Endothelial cell of umbilical vein (primary cell): ENCODE measurements around the gene WAS. TPM values are rescaled to one million over a fixed set of nuclear protein-coding genes. Genes with fewer than 3 reads are reported as not detected.

ENCODE experiments used
- BruUV-seq: library from RNA; stranded (reverse); fragments of 400-500 nt; replicated peaks from 2 replicates; lab custom pipeline; 2021; lab: Mats Ljungman, UMichigan
- CTCF ChIA-PET: fragments of 300-600, 350-600 bp; sonication (Branson Sonifier 250); formaldehyde crosslinking; loops from one replicate; lab custom pipeline; 2021; ENCODE audit warnings: antibody characterized with exemption, inconsistent platforms; lab: Charles Lee
- POLR2A ChIA-PET: fragments of 300-600, 350-600 bp; sonication (Branson Sonifier 250); formaldehyde crosslinking; loops from one replicate; lab custom pipeline; 2021; ENCODE audit warnings: antibody characterized with exemption, inconsistent platforms; lab: Charles Lee
- DNase-seq: peaks from one replicate; pipeline ENCODE4 v3.0.0-alpha.2; 2011; ENCODE audit warnings: low read depth, low spot score
- FAIRE-seq: peaks from 2 replicates; lab custom pipeline; 2011; peaks lifted over from hg19 to GRCh38; lab: Jason Lieb, UNC
- H2AFZ ChIP-seq: 2 replicates; pipeline ENCODE4 v1.6.0; 2012; ENCODE audit warnings: low read depth, low read length, control low read depth, inconsistent platforms
- H3K27ac ChIP-seq: 2 replicates; pipeline ENCODE4 v1.5.1; 2011; ENCODE audit warnings: low read depth, mild to moderate bottlenecking, control low read depth, low read length, moderate library complexity; ENCODE audit not compliant: insufficient read depth
- H3K27me3 ChIP-seq, 2 experiments: 2 replicates each; pipeline versions ENCODE4 v1.6.0 to v1.6.1; 2011; ENCODE audit warnings: low read length in 2 of 2, mixed read lengths in 1 of 2; ENCODE audit not compliant: control insufficient read depth in 2 of 2, insufficient read depth in 2 of 2
- H3K36me3 ChIP-seq, 2 experiments: 2 replicates in 1 of 2; 3 replicates in 1 of 2; pipeline ENCODE4 v1.5.1; 2011; ENCODE audit warnings: low read length in 2 of 2, mild to moderate bottlenecking in 1 of 2, moderate library complexity in 1 of 2; ENCODE audit not compliant: control insufficient read depth in 2 of 2, insufficient read depth in 2 of 2; ENCODE audit errors: extremely low read depth in 1 of 2
- H3K4me1 ChIP-seq: 3 replicates; pipeline ENCODE4 v1.5.1; 2011; ENCODE audit warnings: mild to moderate bottlenecking, low read length; ENCODE audit not compliant: control insufficient read depth, insufficient read depth; ENCODE audit errors: extremely low read depth
- H3K4me2 ChIP-seq: 2 replicates; pipeline ENCODE4 v1.6.1; 2011; ENCODE audit warnings: low read length, control low read depth, mixed read lengths; ENCODE audit not compliant: insufficient read depth
- H3K4me3 ChIP-seq, 3 experiments: fragments of 200-600 bp in 1 of 3; sonication (generic), shearing (Covaris generic) in 1 of 3; replicated peaks in 1 of 3; 2 replicates each; pipeline ENCODE4 v1.5.1; 2011 to 2016; ENCODE audit warnings: control low read depth in 3 of 3, low read length in 3 of 3, mild to moderate bottlenecking in 2 of 3, inconsistent platforms in 1 of 3, low read depth in 1 of 3, moderate library complexity in 1 of 3; ENCODE audit not compliant: insufficient read depth in 1 of 3
- H3K79me2 ChIP-seq: 2 replicates; pipeline ENCODE4 v1.6.0; 2012; ENCODE audit warnings: low read length, inconsistent platforms; ENCODE audit not compliant: control insufficient read depth, insufficient read depth
- H3K9ac ChIP-seq: replicated peaks from 2 replicates; pipeline ENCODE3; 2011; ENCODE audit warnings: low read length, control low read depth; ENCODE audit not compliant: insufficient read depth; ENCODE audit errors: extremely low read depth
- H3K9me1 ChIP-seq: replicated peaks from 3 replicates; pipeline ENCODE4 v1.6.0; 2011; ENCODE audit warnings: mild to moderate bottlenecking, low read length; ENCODE audit not compliant: control insufficient read depth, insufficient read depth; ENCODE audit errors: extremely low read depth
- H3K9me3 ChIP-seq: replicated peaks from 2 replicates; pipeline ENCODE4 v1.5.1; 2012; ENCODE audit warnings: low read length, inconsistent platforms; ENCODE audit not compliant: control insufficient read depth, insufficient read depth
- H4K20me1 ChIP-seq: replicated peaks from 2 replicates; pipeline ENCODE3; 2011; ENCODE audit warnings: mild to moderate bottlenecking, low read length; ENCODE audit not compliant: control insufficient read depth, insufficient read depth; ENCODE audit errors: extremely low read depth
- CTCF ChIP-seq, 2 donors: IDR thresholded peaks; 1 replicate in 1 of 2; 2 replicates in 1 of 2; pipeline ENCODE4 v1.5.1; 2011; ENCODE audit warnings: low read length in 2 of 2, mild to moderate bottlenecking in 2 of 2, moderate library complexity in 2 of 2, control low read depth in 1 of 2, inconsistent platforms in 1 of 2, low read depth in 1 of 2; ENCODE audit not compliant: insufficient read depth in 1 of 2; ENCODE audit errors: extremely low read depth in 1 of 2
- FOS ChIP-seq: IDR thresholded peaks from 2 replicates; pipeline ENCODE4 v1.6.1; 2011; ENCODE audit warnings: mild to moderate bottlenecking, low read length, moderate library complexity, borderline replicate concordance; ENCODE audit not compliant: insufficient read depth
- JUN ChIP-seq: IDR thresholded peaks from 2 replicates; pipeline ENCODE4 v1.6.1; 2011; ENCODE audit warnings: borderline replicate concordance, low read depth; ENCODE audit not compliant: insufficient read length, insufficient read depth
- MAX ChIP-seq: IDR thresholded peaks from 2 replicates; pipeline ENCODE4 v1.6.1; 2011; ENCODE audit not compliant: insufficient read depth, insufficient read length
- POLR2A ChIP-seq: IDR thresholded peaks from 2 replicates; pipeline ENCODE4 v1.6.1; 2012; ENCODE audit warnings: low read depth, mild to moderate bottlenecking, control low read depth, low read length
- dilution Hi-C: fragments of 300-500 bp; cut with MboI; formaldehyde crosslinking; loops from one replicate; pipeline ENCODE4 v1.15.0; 2019; ENCODE audit warnings: low sequenced_read_pairs; ENCODE audit not compliant: extremely low pct_ligation_motif_present
- intact Hi-C: fragments of 100-400 bp; cut with micrococcal nuclease; formaldehyde crosslinking; loops from one replicate; pipeline ENCODE4 v1.10.0; 2022
- polyA plus RNA-seq, 4 experiments: library from polyadenylated mRNA; depleted of rRNA in 3 of 4; stranded (reverse) in 3 of 4; unstranded in 1 of 4; fragments of >200 nt; gene quantifications; 2 replicates each; pipeline versions ENCODE4 v1.2.1 to v1.2.3, GENCODE V29; 2011 to 2012; ENCODE audit warnings: missing spikeins in 1 of 4
- total RNA-seq: library from RNA; stranded (reverse); gene quantifications from 2 replicates; pipeline ENCODE4 v1.2.3, GENCODE V29; 2021

The WAS gene
- total and polyA plus RNA-seq, 2 donors (not counting 3 experiments of a cell fraction or from before 2014, with no cell fraction given): 0.73 TPM; not detected in 1

DNA sequence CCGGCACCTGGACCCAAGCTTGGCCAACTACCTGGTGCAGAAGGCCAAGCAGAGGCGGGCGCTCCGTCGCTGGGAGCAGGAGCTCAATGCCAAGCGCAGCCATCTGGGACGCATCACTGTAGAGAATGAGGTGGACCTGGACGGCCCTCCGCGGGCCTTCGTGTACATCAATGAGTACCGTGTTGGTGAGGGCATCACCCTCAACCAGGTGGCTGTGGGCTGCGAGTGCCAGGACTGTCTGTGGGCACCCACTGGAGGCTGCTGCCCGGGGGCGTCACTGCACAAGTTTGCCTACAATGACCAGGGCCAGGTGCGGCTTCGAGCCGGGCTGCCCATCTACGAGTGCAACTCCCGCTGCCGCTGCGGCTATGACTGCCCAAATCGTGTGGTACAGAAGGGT, 16.6 kb downstream of the WAS start:
- Histone ChIP-seq H3K4me2 (no peak overlapping the region), H3K9me3 (no peaks in the 10 kb centered on the region), H3K4me3 (no peak overlapping the region), H3K36me3 (peaks cover 4 to 9% of the 10 kb centered on the region in 2 experiments), H3K79me2 (peaks cover 28% of the 10 kb centered on the region), H2AFZ (no peak overlapping the region), H3K27me3 (no peaks in the 10 kb centered on the region), H3K9me1 (no peaks in the 10 kb centered on the region), H3K4me1 (peaks cover 5% of the 10 kb centered on the region), H3K9ac (no peak overlapping the region), H3K27ac (no peak overlapping the region), H4K20me1 (no peaks in the 10 kb centered on the region)
- ChIA-PET CTCF (no interaction called here), POLR2A (no interaction called here)
- dilution Hi-C loops: no loop called here
- TF ChIP-seq JUN: no peak
- no peak for TF ChIP-seq CTCF (IDR thresholded peaks at IDR 0.05; ENCODE audit: extremely low read depth in 1 of 2, insufficient read depth in 1 of 2, low read depth in 1 of 2, low read length in 2 of 2)
- TF ChIP-seq FOS: no peak
- TF ChIP-seq MAX: no peak
- no peak for TF ChIP-seq POLR2A
- FAIRE-seq: no peak
- DNase-seq: no peak
- BruUV-seq: no TSS peak
- intact Hi-C loops: no loop called here
